Stimulated activated CD4-positive, alpha-beta T cell treated with anti-CD3 and anti-CD28 coated beads, Interleukin-12 subunit alpha, Interleukin-12 subunit beta, amount 100 ng/mL, for 24 hours (primary cell): ENCODE data around the gene LCE2B.
"Not testable (repeated sequence)": the region's sequence is repeated elsewhere in the genome, so short reads cannot be mapped to it uniquely, and the experiment has no call there.

Experiments
- DNase-seq, 2 experiments: peaks; one replicate each; pipeline ENCODE4 v3.0.0-alpha.2; 2020; ENCODE audit warnings: low read depth in 2 of 2

LCE2B gene

GRCh38 chr1:152685823-152686222 lies at the start of gene LCE2B:
TSS of gene LCE2B (plus strand) at chr1:152686123. CDS start at chr1:152686844, 721 bp downstream.
- not testable (repeated sequence) for DNase-seq

DNA sequence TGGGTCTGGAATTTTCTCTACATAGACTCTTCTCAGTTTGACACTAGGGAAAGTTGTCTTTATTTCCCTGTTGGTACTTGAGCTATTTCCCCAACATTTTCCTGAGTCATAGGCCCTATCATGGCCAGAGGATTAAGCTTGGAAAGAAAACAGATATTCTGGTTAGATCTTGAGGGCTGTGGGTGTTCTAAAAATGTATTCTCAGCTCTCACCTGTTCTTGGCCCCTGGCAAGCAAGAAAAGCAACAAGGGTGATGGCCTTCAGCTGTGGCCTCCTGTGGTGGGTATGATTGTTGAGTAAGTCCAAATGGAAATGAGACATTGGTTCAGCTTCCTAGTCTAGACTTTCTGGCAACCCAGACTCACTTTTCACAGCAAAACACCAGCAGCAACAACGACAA lies 45.6 kb upstream of the LCE2B start:
- no peak for DNase-seq

- DNase-seq, result no peak
These were observed 42.0 kb upstream of the LCE2B start for GRCh38 chr1:152643945-152644344.

DNA sequence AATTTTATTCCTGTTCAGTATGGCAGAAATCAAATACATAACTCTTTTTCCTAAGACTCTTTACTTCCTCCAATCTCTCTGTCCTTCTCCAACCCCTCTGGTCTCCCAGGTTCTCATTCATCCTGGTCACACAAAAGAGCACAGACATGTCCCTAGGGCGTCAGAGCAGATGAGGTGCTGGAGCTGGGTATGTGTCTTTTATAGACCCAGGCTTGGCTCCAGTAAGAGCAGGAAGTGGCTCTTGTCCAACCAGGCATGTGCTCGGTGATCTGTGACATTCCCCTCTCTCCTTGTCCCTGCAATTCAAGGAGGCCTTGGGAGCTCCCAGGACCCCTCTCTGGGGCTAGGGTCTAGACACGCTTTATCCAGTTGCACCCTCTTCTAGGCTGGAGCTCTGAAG lies 40.8 kb upstream of the LCE2B start:
- DNase-seq, result no peak

- DNase-seq, result no peak
These were observed 39.3 kb upstream of the LCE2B start for GRCh38 chr1:152646656-152647055.

- DNase-seq, result peak; percentile 3 to 58
These were observed 31.8 kb upstream of the LCE2B start for GRCh38 chr1:152654110-152654509.

GRCh38 chr1:152656459-152656858 lies 29.5 kb upstream of the LCE2B start:
- DNase-seq, result no peak

DNA sequence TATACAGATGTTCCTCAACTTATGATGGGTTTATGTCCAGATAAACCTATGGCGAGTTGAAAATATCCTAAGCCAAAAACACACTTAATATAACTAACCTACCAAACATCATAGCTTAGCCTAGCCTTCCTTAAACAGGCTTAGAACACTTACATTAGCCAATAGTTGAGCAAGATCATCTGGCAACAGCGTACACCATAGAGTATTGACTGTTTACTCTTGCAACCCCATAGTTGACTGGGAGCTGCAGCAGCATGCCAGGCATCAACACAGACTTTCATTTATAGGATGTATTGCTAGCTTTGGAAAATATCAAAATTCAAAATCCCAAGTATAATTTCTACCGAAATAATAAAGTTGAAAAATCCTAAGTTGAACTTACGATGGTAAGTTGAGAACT lies 28.2 kb upstream of the LCE2B start:
- DNase-seq, result no peak

- DNase-seq, result no peak
These were observed 27.3 kb upstream of the LCE2B start for GRCh38 chr1:152658649-152659048.

- no peak for DNase-seq
These were observed 22.8 kb upstream of the LCE2B start, which contains the start of gene LCE2D for GRCh38 chr1:152663098-152663497. TSS of gene LCE2D (plus strand) at chr1:152663380. CDS start at chr1:152664106, 726 bp downstream.

GRCh38 chr1:152666171-152666570 lies 19.8 kb upstream of the LCE2B start:
- DNase-seq, result not testable (repeated sequence)

GRCh38 chr1:152667648-152668047 lies 18.3 kb upstream of the LCE2B start:
- DNase-seq, result no peak

DNA sequence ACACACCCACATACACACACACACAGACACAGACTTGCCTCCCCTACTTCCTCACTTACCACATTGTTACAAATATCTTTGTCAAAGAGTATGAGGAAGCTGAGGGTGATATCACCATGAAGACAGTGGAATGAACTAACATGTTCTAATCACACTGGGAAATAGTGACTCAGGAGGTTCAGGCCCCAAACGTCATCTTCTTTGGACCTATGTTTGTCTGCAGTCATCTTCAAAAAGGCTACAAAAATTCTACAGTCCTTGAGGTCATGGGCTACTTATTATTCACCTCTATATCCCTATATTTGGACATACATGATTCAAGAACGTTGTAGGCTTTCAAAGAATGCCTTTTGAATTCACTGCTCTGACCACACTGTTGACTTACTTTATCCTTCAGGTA lies 12.9 kb upstream of the LCE2B start:
- no peak for DNase-seq

GRCh38 chr1:152674983-152675382 lies 10.9 kb upstream of the LCE2B start, which contains the start of gene LCE2C:
TSS of gene LCE2C (plus strand) at chr1:152675279. CDS start at chr1:152676016, 737 bp downstream.
- DNase-seq, result not testable (repeated sequence)

GRCh38 chr1:152679459-152679858 lies 6.5 kb upstream of the LCE2B start:
- DNase-seq, result no peak

- no peak for DNase-seq
These were observed 4.3 kb upstream of the LCE2B start for GRCh38 chr1:152681616-152682015.

DNA sequence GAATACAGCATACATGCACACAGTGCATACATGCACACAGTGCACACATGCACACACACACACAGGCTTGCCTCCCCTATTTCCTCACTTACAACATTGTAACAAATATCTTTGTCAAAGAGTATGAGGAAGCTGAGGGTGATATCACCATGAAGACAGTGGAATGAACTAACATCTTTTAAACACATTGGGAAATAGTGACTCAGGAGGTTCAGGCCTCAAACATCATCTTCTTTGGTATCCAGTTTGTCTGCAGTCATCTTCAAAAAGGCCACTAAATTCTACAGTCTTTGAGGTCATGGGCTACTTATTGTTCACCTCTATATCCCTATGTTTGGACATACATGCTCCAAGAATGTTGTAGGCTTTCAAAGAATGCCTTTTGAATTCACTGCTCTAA lies 2.1 kb upstream of the LCE2B start:
- no peak for DNase-seq

GRCh38 chr1:152697701-152698600 lies 12.0 kb downstream of the LCE2B start, which contains the start of gene LCE2A:
TSS of gene LCE2A (plus strand) at chr1:152698345. CDS start at chr1:152698902, 557 bp downstream.
- no peak for DNase-seq

DNA sequence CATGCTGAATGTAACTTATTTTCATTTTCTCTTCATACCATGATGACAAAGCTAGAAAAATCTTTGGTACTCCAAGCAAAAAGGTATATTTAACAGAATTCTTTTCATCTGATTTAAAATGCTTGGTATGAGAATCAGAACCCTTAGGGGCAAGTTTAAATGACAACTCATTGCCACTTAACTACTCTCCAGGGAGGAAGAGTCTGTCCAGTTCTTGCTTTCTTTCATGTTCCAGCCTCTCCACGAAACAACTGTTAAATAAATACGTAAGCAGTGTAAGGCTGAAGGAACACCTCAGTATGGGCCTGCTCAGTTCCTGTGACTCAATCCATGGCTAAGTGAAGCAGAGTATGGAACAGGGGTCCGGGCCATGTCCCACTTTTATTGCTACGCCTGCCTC lies 13.8 kb downstream of the LCE2B start:
- DNase-seq, result no peak

GRCh38 chr1:152707860-152708259 lies 21.9 kb downstream of the LCE2B start, which contains the start of gene LCE4A:
TSS of gene LCE4A (plus strand) at chr1:152708160. CDS start at chr1:152709076, 916 bp downstream.
- no peak for DNase-seq

- no peak for DNase-seq
These were observed 32.3 kb downstream of the LCE2B start for GRCh38 chr1:152718238-152718637.

- DNase-seq, result no peak
These were observed 39.3 kb downstream of the LCE2B start for GRCh38 chr1:152725261-152725660.

DNA sequence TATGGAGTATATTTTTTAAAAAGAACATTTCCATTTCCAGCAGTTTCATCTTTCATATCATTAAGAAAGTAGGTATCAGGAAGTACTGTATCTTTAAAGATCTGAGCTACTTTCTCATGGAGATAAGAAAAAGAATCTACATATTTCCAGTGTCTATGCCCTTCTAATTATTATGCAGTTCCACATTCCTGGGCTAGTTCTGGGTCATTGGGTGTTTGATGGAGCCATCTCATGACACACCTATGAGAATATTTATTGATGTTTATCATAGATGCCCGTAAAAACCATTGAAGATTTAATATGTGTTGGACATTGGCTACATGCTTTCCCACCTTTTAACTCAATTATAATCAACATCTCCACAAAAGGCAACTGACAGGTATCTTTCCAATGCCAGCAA lies 43.1 kb downstream of the LCE2B start:
- DNase-seq, result no peak
